Measurements from ENCODE around the gene TTLL11.

DNA sequence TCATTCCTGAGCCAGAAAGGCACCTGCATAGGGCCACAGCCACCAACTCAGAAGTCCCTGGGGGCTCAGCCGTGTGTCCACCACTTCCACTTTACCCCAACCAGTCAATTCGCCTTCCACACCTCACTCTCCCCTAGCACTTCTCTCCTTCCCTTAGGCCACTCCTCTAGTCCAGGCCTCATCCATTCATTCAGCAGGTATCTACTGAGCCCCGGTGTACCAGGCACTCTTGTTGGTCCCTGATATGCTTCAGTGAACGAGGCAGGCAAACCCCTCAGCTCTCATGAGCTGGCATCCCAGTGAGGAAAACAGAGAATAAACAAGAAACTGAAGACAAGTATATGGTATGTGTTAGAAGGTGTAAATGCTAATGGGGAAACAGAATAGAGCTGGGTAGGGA is 37.7 kb upstream of the TTLL11 start:
- no peak for TF ChIP-seq CTCF (conservative IDR thresholded peaks at IDR 0.05; ENCODE audit: low read depth in 2 of 2)
- no peak for TF ChIP-seq EZH2 (IDR thresholded peaks at IDR 0.05; ENCODE audit: low read depth, unreplicated experiment)
- TF ChIP-seq JUNB (IDR thresholded peaks at IDR 0.05; ENCODE audit: unreplicated experiment), result no peak
- TF ChIP-seq POLR2AphosphoS5 (IDR thresholded peaks at IDR 0.05; ENCODE audit: low read depth), result no peak
